Measurements from ENCODE around the gene SLC1A5. TPM values are rescaled to one million over a fixed set of nuclear protein-coding genes. Genes with fewer than 3 reads are reported as not detected.
A peak's percentile ranks its signal among the peaks of the same experiment; 100 is the strongest.

The SLC1A5 gene
- total and polyA plus RNA-seq, 8 donors: 67.2 to 172 (median 83.8) TPM

- ATAC-seq (peak; percentile 42), DNase-seq (no peak)
- Histone ChIP-seq H3K4me1 (peaks cover 0 to 23% of the 10 kb centered on the region in 2 donors), H3K9me3 (no peaks in the 10 kb centered on the region), H3K27ac (peak overlapping the region in 1 of 2 donors; percentile 45), H3K4me3 (no peak overlapping the region), H3K36me3 (no peaks in the 10 kb centered on the region), H3K27me3 (no peaks in the 10 kb centered on the region)
- intact Hi-C loops (cut with DNase I): no loop called here
- no peak for TF ChIP-seq CTCF (IDR thresholded peaks at IDR 0.05)
Observed at GRCh38 chr19:46821512-46822409, 33.4 kb upstream of the SLC1A5 start.

GRCh38 chr19:46818812-46819211 is 30.4 kb upstream of the SLC1A5 start:
- H3K9me3 ChIP-seq: no peaks in the 10 kb centered on the region
- DNase-seq: no peak
- no peak for ATAC-seq
- TF ChIP-seq CTCF (IDR thresholded peaks at IDR 0.05): no peak
- H3K4me3 ChIP-seq: no peak overlapping the region
- peaks cover 0 to 24% of the 10 kb centered on the region in 2 donors for H3K4me1 ChIP-seq
- H3K36me3 ChIP-seq: no peaks in the 10 kb centered on the region
- no peaks in the 10 kb centered on the region for H3K27me3 ChIP-seq
- H3K27ac ChIP-seq: no peak overlapping the region
- intact Hi-C loops (cut with DNase I): no loop called here

GRCh38 chr19:46815833-46816627 is 27.6 kb upstream of the SLC1A5 start:
- no peak for TF ChIP-seq CTCF (IDR thresholded peaks at IDR 0.05)
- no peak for DNase-seq
- H3K36me3 ChIP-seq: no peaks in the 10 kb centered on the region
- intact Hi-C loops (cut with DNase I): no loop called here
- no peak for ATAC-seq
- H3K9me3 ChIP-seq: no peaks in the 10 kb centered on the region
- peaks cover 0 to 16% of the 10 kb centered on the region in 2 donors for H3K4me1 ChIP-seq
- H3K27ac ChIP-seq: no peak overlapping the region
- H3K4me3 ChIP-seq: no peak overlapping the region
- H3K27me3 ChIP-seq: no peaks in the 10 kb centered on the region

DNA sequence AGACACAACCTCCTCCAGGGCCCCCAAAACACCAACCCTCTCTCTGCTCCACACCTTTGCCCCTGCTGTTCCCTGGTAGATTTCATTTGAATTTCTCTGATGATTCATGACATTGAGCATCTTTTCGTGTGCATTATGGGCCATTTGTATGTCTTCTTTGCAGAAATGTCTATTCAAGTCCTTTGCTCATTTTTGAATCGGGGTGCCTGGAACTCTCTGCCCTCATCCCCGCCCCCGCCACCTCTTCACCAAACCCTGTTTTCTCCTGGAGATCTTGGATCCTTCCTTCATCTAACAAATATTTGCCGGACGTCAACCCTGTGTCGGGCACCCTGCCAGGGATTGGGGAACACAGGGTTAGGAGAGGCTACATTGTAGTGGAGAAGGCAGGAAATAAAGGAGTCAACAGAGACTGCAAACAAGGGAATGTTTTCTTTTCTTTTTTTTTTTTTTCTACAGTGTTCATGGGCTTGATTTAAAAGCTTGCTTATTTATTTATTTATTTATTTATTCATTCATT is 25.5 kb upstream of the SLC1A5 start:
- Histone ChIP-seq H3K4me3 (no peak overlapping the region), H3K27me3 (no peaks in the 10 kb centered on the region), H3K27ac (peak overlapping the region in 1 of 2 donors; percentile 65), H3K4me1 (peaks cover 0 to 16% of the 10 kb centered on the region in 2 donors), H3K9me3 (no peaks in the 10 kb centered on the region), H3K36me3 (no peaks in the 10 kb centered on the region)
- TF ChIP-seq CTCF (IDR thresholded peaks at IDR 0.05): no peak
- ATAC-seq: peak; percentile 73
- DNase-seq: peak; percentile 61 to 84 (median 80)
- intact Hi-C loops (cut with DNase I): no loop called here

All from left lung (tissue), 10 donors.